Muscle of leg (tissue), 11 donors: Measurements from ENCODE around the gene ARMC2. TPM values are rescaled to one million over a fixed set of nuclear protein-coding genes. Genes with fewer than 3 reads are reported as not detected.

ENCODE experiments used
- DNase-seq: peaks from one replicate; pipeline ENCODE4 v3.0.0; 2013
- H3K27ac ChIP-seq: one replicate; pipeline ENCODE4 v1.5.1; 2013; ENCODE audit warnings: mild to moderate bottlenecking, low read length, control low read depth
- H3K27me3 ChIP-seq: one replicate; pipeline ENCODE4 v1.6.1; 2013; ENCODE audit warnings: low read length; ENCODE audit not compliant: control insufficient read depth, insufficient read depth
- H3K36me3 ChIP-seq: one replicate; pipeline ENCODE4 v1.6.1; 2013; ENCODE audit warnings: low read length; ENCODE audit not compliant: control insufficient read depth, insufficient read depth
- H3K4me1 ChIP-seq: one replicate; pipeline ENCODE4 v1.6.1; 2013; ENCODE audit warnings: low read length; ENCODE audit not compliant: control insufficient read depth, insufficient read depth
- H3K4me3 ChIP-seq: one replicate; pipeline ENCODE4 v1.5.1; 2013; ENCODE audit warnings: low read length, control low read depth
- H3K9me3 ChIP-seq: replicated peaks from 2 replicates; pipeline ENCODE4 v1.6.1; 2013; ENCODE audit warnings: low read depth, low read length; ENCODE audit not compliant: control insufficient read depth
- WGBS: methylation state at CpG from one replicate; pipeline ENCODE4 v1.1.5; 2013; ENCODE audit warnings: missing lambda C conversion rate; ENCODE audit not compliant: insufficient coverage; 5-methylcytosine and 5-hydroxymethylcytosine counted together
- polyA plus RNA-seq, 8 donors: library from polyadenylated mRNA; unstranded; fragments of 120-200 nt; gene quantifications; one replicate each; pipeline versions ENCODE4 v1.2.1 to v1.2.3, GENCODE V29; 2013; ENCODE audit warnings: inconsistent platforms in 1 of 8, low replicate concordance in 1 of 8; ENCODE audit not compliant: insufficient read length in 8 of 8, insufficient read depth in 1 of 8
- total RNA-seq: library from RNA; stranded (reverse); fragments of 120-200 nt; gene quantifications from one replicate; pipeline ENCODE4 v1.2.4, GENCODE V29; 2013

Gene ARMC2
- total and polyA plus RNA-seq, 9 donors: 3.6 to 8.9 (median 5.8) TPM

- Histone ChIP-seq H3K27me3 (no peaks in the 10 kb centered on the region), H3K36me3 (no peaks in the 10 kb centered on the region), H3K9me3 (no peaks in the 10 kb centered on the region), H3K4me3 (no peak overlapping the region), H3K4me1 (peaks cover 67% of the 10 kb centered on the region), H3K27ac (peak overlapping the region; percentile 96)
- peak; percentile 95 for DNase-seq
- 62% methylated on average over 2 of the region's 5 CpGs for WGBS
Observed at GRCh38 chr6:108947114-108947854, 99.1 kb downstream of the ARMC2 start.

GRCh38 chr6:108948181-108948661 is 100.0 kb downstream of the ARMC2 start:
- Histone ChIP-seq H3K4me3 (no peak overlapping the region), H3K27ac (peak overlapping the region; percentile 96)

GRCh38 chr6:108951351-108951953 is 103.2 kb downstream of the ARMC2 start:
- DNase-seq: peak; percentile 76
- H3K27ac ChIP-seq: no peak overlapping the region

More at GRCh38 chr6:108948181-108948661, 100.0 kb downstream of the ARMC2 start:
- 88% methylated on average over 3 of the region's 7 CpGs for WGBS
- H3K36me3 ChIP-seq: no peaks in the 10 kb centered on the region
- H3K4me1 ChIP-seq: peaks cover 71% of the 10 kb centered on the region
- no peaks in the 10 kb centered on the region for H3K9me3 ChIP-seq
- DNase-seq: peak; percentile 81
- no peaks in the 10 kb centered on the region for H3K27me3 ChIP-seq

GRCh38 chr6:108952776-108953486 is 104.7 kb downstream of the ARMC2 start:
- peak; percentile 90 for DNase-seq
- Histone ChIP-seq H3K27me3 (no peaks in the 10 kb centered on the region), H3K4me3 (no peak overlapping the region), H3K27ac (no peak overlapping the region), H3K4me1 (peaks cover 30% of the 10 kb centered on the region), H3K36me3 (no peaks in the 10 kb centered on the region), H3K9me3 (no peaks in the 10 kb centered on the region)
- WGBS: 53% methylated on average over 20 of the region's 27 CpGs

More at GRCh38 chr6:108951351-108951953, 103.2 kb downstream of the ARMC2 start:
- Histone ChIP-seq H3K4me3 (no peak overlapping the region), H3K4me1 (peaks cover 41% of the 10 kb centered on the region), H3K36me3 (no peaks in the 10 kb centered on the region), H3K9me3 (no peaks in the 10 kb centered on the region), H3K27me3 (no peaks in the 10 kb centered on the region)
- WGBS: 65% methylated on average over 12 of the region's 16 CpGs

- Histone ChIP-seq H3K9me3 (no peaks in the 10 kb centered on the region), H3K36me3 (no peaks in the 10 kb centered on the region), H3K27me3 (no peaks in the 10 kb centered on the region), H3K4me3 (no peak overlapping the region), H3K4me1 (peaks cover 23% of the 10 kb centered on the region), H3K27ac (no peak overlapping the region)
- no peak for DNase-seq
Observed at GRCh38 chr6:108953681-108954080, 105.5 kb downstream of the ARMC2 start.

- no peaks in the 10 kb centered on the region for H3K36me3 ChIP-seq
- H3K4me1 ChIP-seq: peaks cover 17% of the 10 kb centered on the region
- H3K27ac ChIP-seq: no peak overlapping the region
- H3K9me3 ChIP-seq: no peaks in the 10 kb centered on the region
- 82% methylated on average over 11 of the region's 15 CpGs for WGBS
- no peak for DNase-seq
- H3K4me3 ChIP-seq: no peak overlapping the region
- H3K27me3 ChIP-seq: no peaks in the 10 kb centered on the region
Observed at GRCh38 chr6:108955329-108955949, 107.2 kb downstream of the ARMC2 start.

GRCh38 chr6:108957221-108957620 is 109.0 kb downstream of the ARMC2 start:
- 92% methylated on average over 2 of the region's 4 CpGs for WGBS
- H3K4me3 ChIP-seq: no peak overlapping the region
- H3K9me3 ChIP-seq: no peaks in the 10 kb centered on the region
- no peak for DNase-seq
- no peak overlapping the region for H3K27ac ChIP-seq
- H3K4me1 ChIP-seq: peaks cover 7% of the 10 kb centered on the region
- no peaks in the 10 kb centered on the region for H3K36me3 ChIP-seq
- no peaks in the 10 kb centered on the region for H3K27me3 ChIP-seq

GRCh38 chr6:108958900-108959770 is 110.9 kb downstream of the ARMC2 start:
- Histone ChIP-seq H3K27ac (no peak overlapping the region), H3K27me3 (no peaks in the 10 kb centered on the region), H3K4me1 (peaks cover 12% of the 10 kb centered on the region), H3K4me3 (no peak overlapping the region), H3K9me3 (no peaks in the 10 kb centered on the region), H3K36me3 (no peaks in the 10 kb centered on the region)
- peak; percentile 52 for DNase-seq
- WGBS: 67% methylated on average over 1 of the region's 10 CpGs

- no peak overlapping the region for H3K27ac ChIP-seq
- no peaks in the 10 kb centered on the region for H3K9me3 ChIP-seq
- DNase-seq: no peak
- peaks cover 14% of the 10 kb centered on the region for H3K4me1 ChIP-seq
- H3K27me3 ChIP-seq: no peaks in the 10 kb centered on the region
- no peaks in the 10 kb centered on the region for H3K36me3 ChIP-seq
- 56% methylated on average over 5 of the region's 10 CpGs for WGBS
- no peak overlapping the region for H3K4me3 ChIP-seq
Observed at GRCh38 chr6:108959972-108960582, 111.9 kb downstream of the ARMC2 start.
